ENCODE measurements around the gene CACNA1D.
"Not testable (repeated sequence)": the region's sequence is repeated elsewhere in the genome, so short reads cannot be mapped to it uniquely, and the experiment has no call there.

GRCh38 chr3:53638806-53639205, 144.4 kb downstream of the CACNA1D start:
- TF ChIP-seq CTCF (IDR thresholded peaks at IDR 0.05); ZFX (IDR thresholded peaks at IDR 0.05; ENCODE audit: borderline replicate concordance): not testable (repeated sequence)
